HCEC 1CT (cell line): ENCODE measurements around the gene ZNF490.
"Not testable (repeated sequence)": the region's sequence is repeated elsewhere in the genome, so short reads cannot be mapped to it uniquely, and the experiment has no call there.

ENCODE experiments used
- DNase-seq: peaks from one replicate; pipeline ENCODE4 v3.0.0-alpha.2; 2017

Gene ZNF490

GRCh38 chr19:12610540-12611360, at the start of gene ZNF490, which contains the start of gene ZNF791:
Gene ZNF490 (minus strand): TSS chr19:12610813. CDS start chr19:12610680, 133 bp downstream.
Gene ZNF791 (plus strand): TSS chr19:12610920. CDS start chr19:12611080, 160 bp downstream.
- peak; percentile 96 for DNase-seq

GRCh38 chr19:12657966-12658365, 47.4 kb upstream of the ZNF490 start:
- no peak for DNase-seq

GRCh38 chr19:12656899-12657571, 46.4 kb upstream of the ZNF490 start:
- no peak for DNase-seq

GRCh38 chr19:12655546-12655945, 44.9 kb upstream of the ZNF490 start:
- DNase-seq = no peak

GRCh38 chr19:12652219-12652618, 41.6 kb upstream of the ZNF490 start:
- DNase-seq = no peak

GRCh38 chr19:12649941-12650340, 39.3 kb upstream of the ZNF490 start:
- DNase-seq = no peak

GRCh38 chr19:12648088-12648487, 37.5 kb upstream of the ZNF490 start:
- no peak for DNase-seq

GRCh38 chr19:12647490-12648071, 37.0 kb upstream of the ZNF490 start:
- DNase-seq = no peak

- DNase-seq = no peak
These were observed 36.4 kb upstream of the ZNF490 start for GRCh38 chr19:12647047-12647446.

GRCh38 chr19:12646551-12646950, 35.9 kb upstream of the ZNF490 start:
- no peak for DNase-seq

GRCh38 chr19:12643716-12644115, 33.1 kb upstream of the ZNF490 start:
- not testable (repeated sequence) for DNase-seq

GRCh38 chr19:12642506-12642905, 31.9 kb upstream of the ZNF490 start:
- DNase-seq = no peak

GRCh38 chr19:12641456-12641855, 30.8 kb upstream of the ZNF490 start:
- DNase-seq = no peak

- DNase-seq = peak; percentile 56
These were observed 29.4 kb upstream of the ZNF490 start for GRCh38 chr19:12639901-12640613.

- no peak for DNase-seq
These were observed 28.1 kb upstream of the ZNF490 start for GRCh38 chr19:12638611-12639182.

- DNase-seq = no peak
These were observed 26.0 kb upstream of the ZNF490 start for GRCh38 chr19:12636631-12637030.

GRCh38 chr19:12629215-12629614, 18.6 kb upstream of the ZNF490 start:
- DNase-seq = no peak

- DNase-seq = no peak
These were observed 17.7 kb upstream of the ZNF490 start for GRCh38 chr19:12628040-12629022.

- DNase-seq = no peak
These were observed 16.3 kb upstream of the ZNF490 start for GRCh38 chr19:12626958-12627357.

GRCh38 chr19:12623361-12624031, 12.9 kb upstream of the ZNF490 start:
- DNase-seq = no peak
